SK-N-SH (cell line): ENCODE data around the gene MAN1A1.

ENCODE experiments used
- CTCF ChIP-seq: fragments of 200-600 bp; sonication (generic); IDR thresholded peaks from 2 replicates; pipeline ENCODE4 v1.6.1; 2017; ENCODE audit warnings: antibody characterized with exemption, mild to moderate bottlenecking, moderate library complexity
- FOSL2 ChIP-seq: IDR thresholded peaks from 2 replicates; pipeline ENCODE4 v1.4.0; 2012; ENCODE audit warnings: low read depth, mild to moderate bottlenecking, moderate library complexity, borderline replicate concordance
- FOXM1 ChIP-seq: IDR thresholded peaks from 2 replicates; pipeline ENCODE4 v1.4.0; 2012; ENCODE audit warnings: low read depth, mild to moderate bottlenecking
- JUND ChIP-seq: IDR thresholded peaks from 2 replicates; pipeline ENCODE4 v1.4.0; 2012
- MAX ChIP-seq: IDR thresholded peaks from 2 replicates; pipeline ENCODE4 v1.4.0; 2012; ENCODE audit warnings: low read depth
- MXI1 ChIP-seq: IDR thresholded peaks from 2 replicates; pipeline ENCODE4 v1.6.1; 2012; ENCODE audit warnings: mild to moderate bottlenecking, low read depth, low read length, improper control_type of control experiment
- POLR2AphosphoS5 ChIP-seq: IDR thresholded peaks from 2 replicates; pipeline ENCODE4 v1.6.1; 2012; ENCODE audit warnings: low read depth, low read length
- RAD21 ChIP-seq: IDR thresholded peaks from 2 replicates; pipeline ENCODE4 v1.6.1; 2012; ENCODE audit warnings: mild to moderate bottlenecking, low read length
- RCOR1 ChIP-seq: fragments of 150-350 bp; IDR thresholded peaks from 2 replicates; pipeline ENCODE4 v1.6.1; 2017; ENCODE audit warnings: antibody characterized with exemption, low read length
- TF ChIP-seq, protein P1 (sequence below): IDR thresholded peaks from 2 replicates; pipeline ENCODE4; 2012

GRCh38 chr6:119280668-119281067 lies 68.9 kb downstream of the MAN1A1 start:
- TF ChIP-seq CTCF: no peak
- TF ChIP-seq, protein P1, sequence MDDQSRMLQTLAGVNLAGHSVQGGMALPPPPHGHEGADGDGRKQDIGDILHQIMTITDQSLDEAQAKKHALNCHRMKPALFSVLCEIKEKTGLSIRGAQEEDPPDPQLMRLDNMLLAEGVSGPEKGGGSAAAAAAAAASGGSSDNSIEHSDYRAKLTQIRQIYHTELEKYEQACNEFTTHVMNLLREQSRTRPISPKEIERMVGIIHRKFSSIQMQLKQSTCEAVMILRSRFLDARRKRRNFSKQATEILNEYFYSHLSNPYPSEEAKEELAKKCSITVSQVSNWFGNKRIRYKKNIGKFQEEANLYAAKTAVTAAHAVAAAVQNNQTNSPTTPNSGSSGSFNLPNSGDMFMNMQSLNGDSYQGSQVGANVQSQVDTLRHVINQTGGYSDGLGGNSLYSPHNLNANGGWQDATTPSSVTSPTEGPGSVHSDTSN: peak; percentile 79
- TF ChIP-seq FOXM1: no peak
- no peak for TF ChIP-seq MXI1
- TF ChIP-seq FOSL2: peak; percentile 25; the same call in 1 of the 2 replicates
- peak; percentile 39 for TF ChIP-seq JUND
- no peak for TF ChIP-seq RAD21
- TF ChIP-seq RCOR1: no peak
- no peak for TF ChIP-seq POLR2AphosphoS5
- no peak for TF ChIP-seq MAX
